Panc1 (cell line): ENCODE results near the gene TMPRSS2. TPM values are rescaled to one million over a fixed set of nuclear protein-coding genes. Genes with fewer than 3 reads are reported as not detected.
A peak's percentile ranks its signal among the peaks of the same experiment; 100 is the strongest.

ENCODE experiments used
- ATAC-seq: fragments of 200-7000 bp; cut with Tn5 transposase; 2 replicates; pipeline ENCODE4 v1.9.1; 2020; ENCODE audit warnings: mild to moderate bottlenecking, moderate library complexity
- BruUV-seq: library from RNA; stranded (reverse); fragments of 400-500 nt; replicated peaks from 2 replicates; lab custom pipeline; 2021; lab: Mats Ljungman, UMichigan
- CTCF ChIA-PET: fragments of 300-600 bp; sonication (Branson Sonifier 250); formaldehyde crosslinking; loops from one replicate; lab custom pipeline; 2022; ENCODE audit warnings: antibody characterized with exemption; lab: Charles Lee
- POLR2A ChIA-PET: fragments of 300-600 bp; sonication (Branson Sonifier 250); formaldehyde crosslinking; loops from one replicate; lab custom pipeline; 2022; ENCODE audit warnings: antibody characterized with exemption; lab: Charles Lee
- DNase-seq: peaks from one replicate; pipeline ENCODE4 v3.0.0-alpha.2; 2010; ENCODE audit warnings: low read depth, low spot score
- H3K27ac ChIP-seq: 2 replicates; pipeline ENCODE4 v1.5.1; 2011; ENCODE audit warnings: mild to moderate bottlenecking, low read length, inconsistent platforms
- H3K27me3 ChIP-seq: fragments of 200-500 bp; sonication (Bioruptor generic); 2 replicates; pipeline ENCODE4 v1.6.0; 2014; ENCODE audit warnings: low read length, inconsistent platforms; ENCODE audit not compliant: control insufficient read depth, insufficient read depth
- H3K36me3 ChIP-seq: fragments of 200-500 bp; sonication (Bioruptor generic); 2 replicates; pipeline ENCODE4 v1.5.1; 2014; ENCODE audit warnings: inconsistent platforms, mild to moderate bottlenecking, low read length, moderate library complexity; ENCODE audit not compliant: control insufficient read depth, insufficient read depth
- H3K4me1 ChIP-seq: 2 replicates; pipeline ENCODE4 v1.5.1; 2011; ENCODE audit warnings: inconsistent platforms, mild to moderate bottlenecking, low read length, moderate library complexity; ENCODE audit not compliant: control insufficient read depth, insufficient read depth
- H3K4me3 ChIP-seq, 2 experiments: 2 replicates each; pipeline ENCODE4 v1.5.1; 2011 to 2012; ENCODE audit warnings: low read depth in 2 of 2, low read length in 2 of 2, mild to moderate bottlenecking in 2 of 2, inconsistent platforms in 1 of 2, moderate library complexity in 1 of 2
- H3K9me3 ChIP-seq: fragments of 200-500 bp; sonication (Bioruptor generic); 2 replicates; pipeline ENCODE4 v1.5.1; 2014; ENCODE audit warnings: low read depth, mild to moderate bottlenecking, inconsistent platforms, low read length, moderate library complexity; ENCODE audit not compliant: control insufficient read depth, insufficient read depth
- CTCF ChIP-seq: fragments of 450-650 bp; IDR thresholded peaks from 2 replicates; pipeline ENCODE4 v1.5.1; 2017; ENCODE audit warnings: mild to moderate bottlenecking
- POLR2AphosphoS5 ChIP-seq: IDR thresholded peaks from 2 replicates; pipeline ENCODE4 v1.6.1; 2012; ENCODE audit warnings: mild to moderate bottlenecking, low read depth, low read length, moderate library complexity
- REST ChIP-seq, 2 experiments: IDR thresholded peaks; 2 replicates each; pipeline ENCODE4 v1.6.1; 2011 to 2012; ENCODE audit warnings: low read depth in 2 of 2, control low read depth in 1 of 2, low read length in 1 of 2, mild to moderate bottlenecking in 1 of 2, moderate library complexity in 1 of 2; ENCODE audit not compliant: insufficient read depth in 1 of 2
- SIN3A ChIP-seq: IDR thresholded peaks from 2 replicates; pipeline ENCODE4 v1.6.1; 2012; ENCODE audit warnings: low read depth, mild to moderate bottlenecking, low read length, moderate library complexity, borderline replicate concordance; ENCODE audit not compliant: insufficient read depth
- TCF7L2 ChIP-seq: IDR thresholded peaks from 2 replicates; pipeline ENCODE4 v1.6.1; 2011; ENCODE audit warnings: mild to moderate bottlenecking, low read depth, low read length, inconsistent platforms
- in situ Hi-C: cut with HindIII; loops from 2 replicates; pipeline ENCODE4 v1.10.0; 2016; ENCODE audit warnings: low sequenced_read_pairs, low pct_unique_long_range_greater_than_20kb
- intact Hi-C: fragments of 100-400 bp; cut with micrococcal nuclease; formaldehyde crosslinking; loops from one replicate; pipeline ENCODE4 v1.10.0; 2022; ENCODE audit not compliant: unreplicated experiment
- total RNA-seq: library from RNA; stranded (reverse); gene quantifications from one replicate; pipeline ENCODE4 v1.2.1, GENCODE V29; 2021; ENCODE audit not compliant: unreplicated experiment

TMPRSS2 gene
- total RNA-seq, 1 experiment from 2014 or later, result 111 TPM

GRCh38 chr21:41431788-41432548, 76.0 kb downstream of the TMPRSS2 start:
- no peaks in the 10 kb centered on the region for H3K9me3 ChIP-seq
- intact Hi-C loops, result no loop called here
- DNase-seq (no peak), ATAC-seq (no peak)
- CTCF ChIA-PET, result no interaction called here
- no peak overlapping the region for H3K27ac ChIP-seq
- POLR2A ChIA-PET, result no interaction called here
- no peak for TF ChIP-seq CTCF
- no peak for TF ChIP-seq TCF7L2
- TF ChIP-seq POLR2AphosphoS5, result no peak
- no peak for TF ChIP-seq SIN3A
- TF ChIP-seq REST (IDR thresholded peaks at IDR 0.05; ENCODE audit: insufficient read depth in 1 of 2, low read depth in 2 of 2, low read length in 1 of 2), result no peak
- no TSS peak for BruUV-seq
- in situ Hi-C loops, result no loop called here
- no peak overlapping the region for H3K4me3 ChIP-seq
- no peaks in the 10 kb centered on the region for H3K4me1 ChIP-seq
- H3K27me3 ChIP-seq, result no peaks in the 10 kb centered on the region
- no peaks in the 10 kb centered on the region for H3K36me3 ChIP-seq

GRCh38 chr21:41429925-41430491, 78.0 kb downstream of the TMPRSS2 start:
- TSS peak; percentile 65 for BruUV-seq
- intact Hi-C loops (no loop called here), in situ Hi-C loops (no loop called here)
- ChIA-PET CTCF (no interaction called here), POLR2A (no interaction called here)
- no peaks in the 10 kb centered on the region for H3K9me3 ChIP-seq
- no peaks in the 10 kb centered on the region for H3K36me3 ChIP-seq
- ATAC-seq (no peak), DNase-seq (no peak)
- no peak for TF ChIP-seq CTCF
- H3K4me1 ChIP-seq, result no peaks in the 10 kb centered on the region
- H3K27ac ChIP-seq, result no peak overlapping the region
- no peaks in the 10 kb centered on the region for H3K27me3 ChIP-seq
- H3K4me3 ChIP-seq, result no peak overlapping the region
